Measurements from ENCODE around the gene POLH. TPM values are rescaled to one million over a fixed set of nuclear protein-coding genes. Genes with fewer than 3 reads are reported as not detected.

The POLH gene
- total and polyA plus RNA-seq, 9 of the 15 experiments (the other 6 are each of a cell fraction or from before 2014, with no cell fraction given) = 5.8 to 31.6 (median 20.6) TPM

DNA sequence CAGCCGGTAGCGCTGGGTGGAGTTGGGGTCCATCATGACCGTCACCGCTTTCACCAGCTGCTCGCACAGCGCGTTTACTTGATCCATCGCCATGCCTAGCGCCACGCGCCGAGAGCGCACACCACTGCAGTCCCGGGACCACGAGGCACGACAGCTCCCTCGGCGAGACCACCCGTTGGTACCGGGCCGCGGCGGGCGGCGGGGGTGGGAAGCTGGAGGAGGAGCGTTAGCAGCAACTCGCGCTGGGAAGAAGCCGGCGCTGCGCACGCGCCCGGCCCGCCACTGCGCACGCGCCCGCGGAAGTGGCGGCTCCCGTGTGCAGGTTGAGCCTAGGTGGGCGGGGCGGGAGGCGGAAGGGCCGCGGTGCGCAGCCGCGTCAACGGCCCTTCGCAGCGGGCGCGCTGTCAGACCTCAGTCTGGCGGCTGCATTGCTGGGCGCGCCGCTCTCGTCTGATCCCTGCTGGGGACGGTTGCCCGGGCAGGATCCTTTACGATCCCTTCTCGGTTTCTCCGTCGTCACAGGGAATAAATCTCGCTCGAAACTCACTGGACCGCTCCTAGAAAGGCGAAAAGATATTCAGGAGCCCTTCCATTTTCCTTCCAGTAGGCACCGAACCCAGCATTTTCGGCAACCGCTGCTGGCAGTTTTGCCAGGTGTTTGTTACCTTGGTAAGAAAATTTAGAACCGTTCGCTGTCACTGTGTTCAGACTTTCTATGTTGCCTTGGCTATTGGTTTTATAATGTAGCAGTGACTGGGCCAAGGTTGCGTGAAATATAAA lies at the start of gene POLH, which contains the start of gene XPO5 (continued):
- TF ChIP-seq MGA (IDR thresholded peaks at IDR 0.05) (peak; percentile 11; the same call in 1 of the 2 replicates), TGIF2 (CRISPR knock-in tag; IDR thresholded peaks at IDR 0.05) (0 out of 2 replicates have a peak, but pooled peaks have one; percentile 63), MYBL2 (IDR thresholded peaks at IDR 0.05; ENCODE audit: low read depth) (peak; percentile 93), MYBL2 (CRISPR knock-in tag; IDR thresholded peaks at IDR 0.05; ENCODE audit: borderline replicate concordance) (no peak), ZNF589 (CRISPR knock-in tag; IDR thresholded peaks at IDR 0.05; ENCODE audit: low read depth) (no peak), RAD21 (CRISPR knock-in tag; conservative IDR thresholded peaks at IDR 0.05 in 1 of 2, IDR thresholded peaks at IDR 0.05 in 1 of 2) (0 out of 4 replicates have a peak, but pooled peaks of 1 of the 2 experiments have one; percentile 18), POLR2B (IDR thresholded peaks at IDR 0.05; ENCODE audit: low read depth, partially characterized antibody) (peak; percentile 93), ZBTB17 (CRISPR knock-in tag; IDR thresholded peaks at IDR 0.05) (peak; percentile 36; the same call in 1 of the 2 replicates), FOXM1 (IDR thresholded peaks at IDR 0.05; ENCODE audit: low read depth) (0 out of 2 replicates have a peak, but pooled peaks have one; percentile 29), FOXM1 (CRISPR knock-in tag; IDR thresholded peaks at IDR 0.05; ENCODE audit: low read depth) (peak; percentile 95)
- TF ChIP-seq, protein P1, sequence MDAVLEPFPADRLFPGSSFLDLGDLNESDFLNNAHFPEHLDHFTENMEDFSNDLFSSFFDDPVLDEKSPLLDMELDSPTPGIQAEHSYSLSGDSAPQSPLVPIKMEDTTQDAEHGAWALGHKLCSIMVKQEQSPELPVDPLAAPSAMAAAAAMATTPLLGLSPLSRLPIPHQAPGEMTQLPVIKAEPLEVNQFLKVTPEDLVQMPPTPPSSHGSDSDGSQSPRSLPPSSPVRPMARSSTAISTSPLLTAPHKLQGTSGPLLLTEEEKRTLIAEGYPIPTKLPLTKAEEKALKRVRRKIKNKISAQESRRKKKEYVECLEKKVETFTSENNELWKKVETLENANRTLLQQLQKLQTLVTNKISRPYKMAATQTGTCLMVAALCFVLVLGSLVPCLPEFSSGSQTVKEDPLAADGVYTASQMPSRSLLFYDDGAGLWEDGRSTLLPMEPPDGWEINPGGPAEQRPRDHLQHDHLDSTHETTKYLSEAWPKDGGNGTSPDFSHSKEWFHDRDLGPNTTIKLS (IDR thresholded peaks at IDR 0.05; ENCODE audit: borderline replicate concordance, low read depth) = peak; percentile 77
- TF ChIP-seq, protein P2, sequence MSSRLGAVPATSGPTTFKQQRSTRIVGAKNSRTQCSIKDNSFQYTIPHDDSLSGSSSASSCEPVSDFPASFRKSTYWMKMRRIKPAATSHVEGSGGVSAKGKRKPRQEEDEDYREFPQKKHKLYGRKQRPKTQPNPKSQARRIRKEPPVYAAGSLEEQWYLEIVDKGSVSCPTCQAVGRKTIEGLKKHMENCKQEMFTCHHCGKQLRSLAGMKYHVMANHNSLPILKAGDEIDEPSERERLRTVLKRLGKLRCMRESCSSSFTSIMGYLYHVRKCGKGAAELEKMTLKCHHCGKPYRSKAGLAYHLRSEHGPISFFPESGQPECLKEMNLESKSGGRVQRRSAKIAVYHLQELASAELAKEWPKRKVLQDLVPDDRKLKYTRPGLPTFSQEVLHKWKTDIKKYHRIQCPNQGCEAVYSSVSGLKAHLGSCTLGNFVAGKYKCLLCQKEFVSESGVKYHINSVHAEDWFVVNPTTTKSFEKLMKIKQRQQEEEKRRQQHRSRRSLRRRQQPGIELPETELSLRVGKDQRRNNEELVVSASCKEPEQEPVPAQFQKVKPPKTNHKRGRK (tag; IDR thresholded peaks at IDR 0.05) = no peak
